ENCODE measurements around the gene PDGFC. TPM values are rescaled to one million over a fixed set of nuclear protein-coding genes. Genes with fewer than 3 reads are reported as not detected.

The PDGFC gene
- total RNA-seq, 1 donor from 2014 or later: 0.64 TPM

DNA sequence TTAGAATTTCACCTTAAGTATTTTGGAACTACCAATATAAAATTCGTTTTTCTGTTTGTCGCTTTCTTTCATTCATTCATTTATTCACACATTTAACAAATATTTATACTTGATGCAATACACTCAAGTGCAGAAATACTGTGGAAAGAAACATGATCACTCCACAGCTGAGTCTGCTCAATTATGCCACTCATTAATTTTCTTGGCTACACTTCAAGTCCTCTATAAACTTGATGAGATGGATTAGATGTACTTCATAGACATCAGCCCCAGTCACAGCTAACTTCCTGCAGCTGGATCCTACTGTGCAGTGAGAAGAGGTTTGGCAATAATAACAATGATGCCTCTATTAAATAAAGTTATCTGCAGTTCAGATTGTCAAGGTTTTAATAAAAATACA is 208.1 kb downstream of the PDGFC start:
- H3K4me1 Mint-ChIP-seq (ENCODE audit: low read depth, unreplicated experiment): no peaks in the 10 kb centered on the region
- no peak overlapping the region for H3K27ac Mint-ChIP-seq (ENCODE audit: unreplicated experiment)
- no peak overlapping the region for H3K4me3 Mint-ChIP-seq (ENCODE audit: unreplicated experiment)
- no peaks in the 10 kb centered on the region for H3K9me3 Mint-ChIP-seq (ENCODE audit: unreplicated experiment)
- no peaks in the 10 kb centered on the region for H3K27me3 Mint-ChIP-seq (ENCODE audit: unreplicated experiment)
- DNase-seq: no peak
- TF ChIP-seq, protein P1, sequence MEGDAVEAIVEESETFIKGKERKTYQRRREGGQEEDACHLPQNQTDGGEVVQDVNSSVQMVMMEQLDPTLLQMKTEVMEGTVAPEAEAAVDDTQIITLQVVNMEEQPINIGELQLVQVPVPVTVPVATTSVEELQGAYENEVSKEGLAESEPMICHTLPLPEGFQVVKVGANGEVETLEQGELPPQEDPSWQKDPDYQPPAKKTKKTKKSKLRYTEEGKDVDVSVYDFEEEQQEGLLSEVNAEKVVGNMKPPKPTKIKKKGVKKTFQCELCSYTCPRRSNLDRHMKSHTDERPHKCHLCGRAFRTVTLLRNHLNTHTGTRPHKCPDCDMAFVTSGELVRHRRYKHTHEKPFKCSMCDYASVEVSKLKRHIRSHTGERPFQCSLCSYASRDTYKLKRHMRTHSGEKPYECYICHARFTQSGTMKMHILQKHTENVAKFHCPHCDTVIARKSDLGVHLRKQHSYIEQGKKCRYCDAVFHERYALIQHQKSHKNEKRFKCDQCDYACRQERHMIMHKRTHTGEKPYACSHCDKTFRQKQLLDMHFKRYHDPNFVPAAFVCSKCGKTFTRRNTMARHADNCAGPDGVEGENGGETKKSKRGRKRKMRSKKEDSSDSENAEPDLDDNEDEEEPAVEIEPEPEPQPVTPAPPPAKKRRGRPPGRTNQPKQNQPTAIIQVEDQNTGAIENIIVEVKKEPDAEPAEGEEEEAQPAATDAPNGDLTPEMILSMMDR (IDR thresholded peaks at IDR 0.05; ENCODE audit: partially characterized antibody, unreplicated experiment): no peak
- peaks cover 2% of the 10 kb centered on the region for H3K36me3 Mint-ChIP-seq (ENCODE audit: unreplicated experiment)

DNA sequence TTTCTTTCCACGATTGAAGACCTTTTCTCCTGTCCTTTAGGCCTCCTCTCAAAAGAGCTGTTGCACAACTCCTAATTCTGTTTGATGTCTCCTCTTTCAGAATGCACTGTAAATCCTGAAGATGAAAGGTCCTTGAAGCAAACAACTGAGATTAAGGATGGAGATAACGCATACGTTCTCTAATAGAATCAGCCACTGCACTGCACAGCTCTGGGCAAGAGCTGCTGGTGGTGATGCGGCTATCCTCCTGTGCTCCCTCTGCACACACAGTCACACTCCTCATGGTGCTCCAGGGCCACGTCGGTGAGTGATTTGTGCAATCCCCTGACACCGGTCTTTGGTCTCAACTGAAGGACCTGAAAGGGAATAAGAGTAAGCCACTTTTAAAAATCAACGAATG is 208.7 kb downstream of the PDGFC start:
- no peak overlapping the region for H3K27ac Mint-ChIP-seq (ENCODE audit: unreplicated experiment)
- peaks cover 7% of the 10 kb centered on the region for H3K36me3 Mint-ChIP-seq (ENCODE audit: unreplicated experiment)
- TF ChIP-seq, protein P1 (IDR thresholded peaks at IDR 0.05; ENCODE audit: partially characterized antibody, unreplicated experiment): no peak
- DNase-seq: no peak
- no peak overlapping the region for H3K4me3 Mint-ChIP-seq (ENCODE audit: unreplicated experiment)
- no peaks in the 10 kb centered on the region for H3K9me3 Mint-ChIP-seq (ENCODE audit: unreplicated experiment)
- H3K4me1 Mint-ChIP-seq (ENCODE audit: low read depth, unreplicated experiment): no peaks in the 10 kb centered on the region
- no peaks in the 10 kb centered on the region for H3K27me3 Mint-ChIP-seq (ENCODE audit: unreplicated experiment)

DNA sequence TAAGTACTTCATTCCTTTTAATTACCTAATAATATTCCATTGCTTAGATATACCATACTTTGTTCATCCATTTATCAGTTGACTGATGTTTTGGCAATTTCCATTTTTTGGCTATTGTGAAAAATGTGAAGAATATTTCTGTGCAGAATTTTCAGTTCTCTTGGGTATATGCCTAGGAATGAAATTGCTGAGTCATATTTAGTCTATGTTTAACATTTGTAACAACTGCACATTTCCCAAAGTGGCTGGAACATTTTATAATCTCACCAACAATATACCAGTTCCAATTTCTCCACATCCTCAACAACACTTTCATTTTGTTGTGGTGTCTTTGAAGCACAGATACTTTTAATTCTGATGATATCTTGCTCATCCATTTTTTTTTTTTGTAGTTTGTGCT is 215.5 kb downstream of the PDGFC start:
- no peaks in the 10 kb centered on the region for H3K4me1 Mint-ChIP-seq (ENCODE audit: low read depth, unreplicated experiment)

DNA sequence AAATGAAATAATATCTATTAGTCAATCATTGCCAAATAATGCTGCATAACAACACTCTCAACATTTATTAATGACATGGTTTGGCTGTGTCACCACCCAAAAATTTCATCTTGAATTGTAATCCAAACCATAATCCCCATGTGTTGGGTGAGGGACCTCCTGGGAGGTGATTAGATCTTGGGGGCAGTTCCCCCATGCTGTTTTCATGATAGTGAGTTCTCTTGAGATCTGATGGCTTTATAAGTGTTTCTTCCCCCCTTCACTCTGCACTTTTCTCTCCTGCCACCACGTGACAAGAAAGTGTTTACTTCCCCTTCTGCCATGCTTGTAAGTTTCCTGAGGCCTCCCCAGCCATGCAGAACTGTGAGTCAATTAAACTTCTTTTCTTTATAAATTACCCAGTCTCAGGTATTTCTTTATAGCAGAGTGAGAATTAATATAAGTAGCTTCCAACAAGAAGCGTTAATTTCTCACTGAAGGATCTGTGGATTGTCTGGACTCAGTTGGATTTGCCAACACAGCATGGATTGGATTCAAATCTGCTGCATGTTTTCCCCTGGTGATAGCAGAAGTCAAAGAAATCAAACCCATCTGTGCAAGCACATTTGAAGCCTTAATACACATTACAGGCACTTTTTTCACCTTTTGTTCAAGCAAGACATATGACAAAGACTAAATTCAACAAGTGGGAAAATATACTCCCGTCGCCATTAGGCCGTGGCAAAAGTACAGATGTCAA is 216.6 kb downstream of the PDGFC start:
- DNase-seq: no peak
- H3K4me1 Mint-ChIP-seq (ENCODE audit: low read depth, unreplicated experiment): no peaks in the 10 kb centered on the region
- no peaks in the 10 kb centered on the region for H3K27me3 Mint-ChIP-seq (ENCODE audit: unreplicated experiment)
- no peak overlapping the region for H3K27ac Mint-ChIP-seq (ENCODE audit: unreplicated experiment)
- TF ChIP-seq, protein P1 (IDR thresholded peaks at IDR 0.05; ENCODE audit: partially characterized antibody, unreplicated experiment): no peak
- peaks cover 7% of the 10 kb centered on the region for H3K36me3 Mint-ChIP-seq (ENCODE audit: unreplicated experiment)
- no peak overlapping the region for H3K4me3 Mint-ChIP-seq (ENCODE audit: unreplicated experiment)
- H3K9me3 Mint-ChIP-seq (ENCODE audit: unreplicated experiment): no peaks in the 10 kb centered on the region

More for the DNA sequence above, 215.5 kb downstream of the PDGFC start:
- Mint-ChIP-seq H3K36me3 (ENCODE audit: unreplicated experiment) (peaks cover 7% of the 10 kb centered on the region), H3K9me3 (ENCODE audit: unreplicated experiment) (no peaks in the 10 kb centered on the region), H3K27me3 (ENCODE audit: unreplicated experiment) (no peaks in the 10 kb centered on the region), H3K4me3 (ENCODE audit: unreplicated experiment) (no peak overlapping the region), H3K27ac (ENCODE audit: unreplicated experiment) (no peak overlapping the region)
- TF ChIP-seq, protein P1 (IDR thresholded peaks at IDR 0.05; ENCODE audit: partially characterized antibody, unreplicated experiment): no peak
- DNase-seq: no peak

DNA sequence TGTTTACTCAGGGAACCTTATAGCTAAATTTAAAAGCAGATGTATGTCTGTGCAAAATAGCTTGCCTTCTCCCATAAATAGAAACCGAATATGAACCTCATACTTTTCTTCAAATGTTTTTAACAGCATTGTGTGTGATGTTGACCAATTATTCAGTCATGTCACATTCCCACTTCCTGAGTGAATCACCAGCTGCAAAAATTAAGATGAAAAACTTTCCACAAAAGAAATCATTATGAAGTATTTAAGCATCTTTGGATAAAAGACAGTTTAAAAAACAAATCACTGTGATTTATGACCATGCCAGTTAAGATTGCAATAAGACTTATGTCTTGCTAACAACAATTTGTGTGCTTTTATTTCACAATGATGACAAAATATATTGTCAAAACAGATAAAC is 220.1 kb downstream of the PDGFC start:
- no peaks in the 10 kb centered on the region for H3K27me3 Mint-ChIP-seq (ENCODE audit: unreplicated experiment)
- H3K27ac Mint-ChIP-seq (ENCODE audit: unreplicated experiment): no peak overlapping the region
- H3K9me3 Mint-ChIP-seq (ENCODE audit: unreplicated experiment): no peaks in the 10 kb centered on the region
- H3K4me1 Mint-ChIP-seq (ENCODE audit: low read depth, unreplicated experiment): no peaks in the 10 kb centered on the region
- H3K4me3 Mint-ChIP-seq (ENCODE audit: unreplicated experiment): no peak overlapping the region
- TF ChIP-seq, protein P1 (IDR thresholded peaks at IDR 0.05; ENCODE audit: partially characterized antibody, unreplicated experiment): no peak
- H3K36me3 Mint-ChIP-seq (ENCODE audit: unreplicated experiment): no peaks in the 10 kb centered on the region
- no peak for DNase-seq

Data from glutamatergic neuron (in vitro differentiated cells).